BLaER1 (cell line): Measurements from ENCODE around the gene TAS2R60.
A peak's percentile ranks its signal among the peaks of the same experiment; 100 is the strongest.
"Not testable (repeated sequence)": the region's sequence is repeated elsewhere in the genome, so short reads cannot be mapped to it uniquely, and the experiment has no call there.

Experiments
- H3K27ac ChIP-seq: shearing (Covaris generic); formaldehyde crosslinking; 2 replicates; pipeline ENCODE4 v1.8.1; 2022
- H3K27me3 ChIP-seq: shearing (Covaris generic); formaldehyde crosslinking; 2 replicates; pipeline ENCODE4 v1.8.1; 2022
- H3K36me3 ChIP-seq: shearing (Covaris generic); formaldehyde crosslinking; 2 replicates; pipeline ENCODE4 v1.8.1; 2022
- H3K4me1 ChIP-seq: shearing (Covaris generic); formaldehyde crosslinking; 2 replicates; pipeline ENCODE4 v1.8.1; 2022
- H3K4me2 ChIP-seq: shearing (Covaris generic); formaldehyde crosslinking; 2 replicates; pipeline ENCODE4 v1.8.1; 2022
- H3K4me3 ChIP-seq: shearing (Covaris generic); formaldehyde crosslinking; 2 replicates; pipeline ENCODE4 v1.8.1; 2022
- H3K9ac ChIP-seq: shearing (Covaris generic); formaldehyde crosslinking; 2 replicates; pipeline ENCODE4 v1.8.1; 2022
- H3K9me3 ChIP-seq: shearing (Covaris generic); formaldehyde crosslinking; 2 replicates; pipeline ENCODE4 v1.8.1; 2022
- H4K20me1 ChIP-seq: shearing (Covaris generic); formaldehyde crosslinking; 2 replicates; pipeline ENCODE4 v1.8.1; 2022
- Cebpa-rat ChIP-seq: shearing (Covaris generic); IDR thresholded peaks from 2 replicates; pipeline ENCODE4 v1.8.1; 2022

TAS2R60 gene

DNA sequence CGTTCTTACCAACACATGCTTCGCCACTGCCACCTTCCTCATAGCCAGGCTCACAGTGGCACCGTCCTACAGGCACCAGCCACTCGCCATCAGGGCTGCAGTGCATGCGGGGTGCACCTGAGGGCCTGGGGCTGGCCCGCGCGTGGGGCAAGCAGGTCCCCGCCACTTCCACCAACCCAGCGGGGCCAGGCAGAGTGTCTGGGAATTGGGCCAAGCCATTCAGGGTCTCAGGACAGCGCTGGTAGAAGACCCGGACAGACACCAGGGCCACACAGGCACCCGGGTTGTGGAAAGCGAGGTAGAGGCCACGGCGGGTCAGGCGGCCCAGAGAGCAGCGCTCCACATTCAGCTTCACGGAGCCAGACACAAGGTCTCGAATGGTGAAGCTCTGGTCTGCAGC, 43.6 kb upstream of the TAS2R60 start:
- no peak overlapping the region for H3K9ac ChIP-seq
- H3K27me3 ChIP-seq, result no peaks in the 10 kb centered on the region
- no peaks in the 10 kb centered on the region for H3K36me3 ChIP-seq

DNA sequence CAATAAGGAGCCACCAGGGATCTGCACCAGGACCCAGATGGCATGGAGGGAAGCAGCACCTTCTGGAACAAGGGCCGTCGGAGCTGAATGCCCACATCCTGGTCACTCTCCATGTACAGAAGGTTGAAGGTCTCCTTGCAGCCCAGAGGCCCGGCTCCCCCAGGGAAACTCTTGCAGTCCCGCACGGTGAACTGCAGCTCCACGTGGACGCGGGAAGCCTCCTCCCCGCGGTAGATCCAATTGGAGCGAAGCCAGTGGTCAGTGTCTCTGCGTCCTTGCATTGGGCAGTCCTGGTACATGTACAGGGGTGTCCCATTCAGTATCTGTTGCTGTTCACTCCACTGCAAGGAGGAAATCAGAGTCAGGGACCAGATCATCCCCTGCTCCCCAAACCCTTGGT, 42.0 kb upstream of the TAS2R60 start:
- H3K27ac ChIP-seq, result no peak overlapping the region
- no peaks in the 10 kb centered on the region for H3K9me3 ChIP-seq
- H3K9ac ChIP-seq, result no peak overlapping the region
- H3K4me1 ChIP-seq, result no peaks in the 10 kb centered on the region
- H3K27me3 ChIP-seq, result no peaks in the 10 kb centered on the region
- H3K4me2 ChIP-seq, result no peak overlapping the region
- TF ChIP-seq Cebpa-rat, result no peak
- H3K36me3 ChIP-seq, result no peaks in the 10 kb centered on the region
- no peaks in the 10 kb centered on the region for H4K20me1 ChIP-seq
- H3K4me3 ChIP-seq, result no peak overlapping the region

More for the DNA sequence above, 43.6 kb upstream of the TAS2R60 start:
- no peak overlapping the region for H3K4me3 ChIP-seq
- H3K4me1 ChIP-seq, result peaks cover 15% of the 10 kb centered on the region
- H3K27ac ChIP-seq, result no peak overlapping the region
- no peak for TF ChIP-seq Cebpa-rat
- no peaks in the 10 kb centered on the region for H3K9me3 ChIP-seq
- no peak overlapping the region for H3K4me2 ChIP-seq
- no peaks in the 10 kb centered on the region for H4K20me1 ChIP-seq

- not testable (repeated sequence) for H3K9ac ChIP-seq, H3K27me3 ChIP-seq, H3K4me3 ChIP-seq, H3K27ac ChIP-seq, H3K4me2 ChIP-seq, H3K4me1 ChIP-seq, H3K9me3 ChIP-seq, H4K20me1 ChIP-seq, H3K36me3 ChIP-seq
Observed at GRCh38 chr7:143402233-143402632, 41.0 kb upstream of the TAS2R60 start.

GRCh38 chr7:143405173-143406001, 37.9 kb upstream of the TAS2R60 start:
- no peak for TF ChIP-seq Cebpa-rat
- no peak overlapping the region for H3K27ac ChIP-seq
- H4K20me1 ChIP-seq, result no peaks in the 10 kb centered on the region
- no peak overlapping the region for H3K4me3 ChIP-seq
- no peaks in the 10 kb centered on the region for H3K36me3 ChIP-seq
- H3K27me3 ChIP-seq, result 0 out of 2 replicates have a peak, but pooled peaks cover 3% of the 10 kb centered on the region
- peaks cover 11% of the 10 kb centered on the region for H3K4me1 ChIP-seq
- H3K9ac ChIP-seq, result no peak overlapping the region
- H3K9me3 ChIP-seq, result no peaks in the 10 kb centered on the region
- H3K4me2 ChIP-seq, result no peak overlapping the region

- TF ChIP-seq Cebpa-rat, result no peak
- Histone ChIP-seq H4K20me1 (no peaks in the 10 kb centered on the region), H3K27me3 (0 out of 2 replicates have a peak, but pooled peaks cover 3% of the 10 kb centered on the region), H3K4me3 (no peak overlapping the region), H3K36me3 (no peaks in the 10 kb centered on the region), H3K9me3 (no peaks in the 10 kb centered on the region), H3K4me2 (no peak overlapping the region), H3K9ac (no peak overlapping the region), H3K4me1 (peaks cover 16% of the 10 kb centered on the region), H3K27ac (no peak overlapping the region)
Observed at GRCh38 chr7:143406002-143406357, 37.3 kb upstream of the TAS2R60 start.

- no peak overlapping the region for H3K27ac ChIP-seq
- no peak overlapping the region for H3K9ac ChIP-seq
Observed at GRCh38 chr7:143407287-143408251, 35.7 kb upstream of the TAS2R60 start.

DNA sequence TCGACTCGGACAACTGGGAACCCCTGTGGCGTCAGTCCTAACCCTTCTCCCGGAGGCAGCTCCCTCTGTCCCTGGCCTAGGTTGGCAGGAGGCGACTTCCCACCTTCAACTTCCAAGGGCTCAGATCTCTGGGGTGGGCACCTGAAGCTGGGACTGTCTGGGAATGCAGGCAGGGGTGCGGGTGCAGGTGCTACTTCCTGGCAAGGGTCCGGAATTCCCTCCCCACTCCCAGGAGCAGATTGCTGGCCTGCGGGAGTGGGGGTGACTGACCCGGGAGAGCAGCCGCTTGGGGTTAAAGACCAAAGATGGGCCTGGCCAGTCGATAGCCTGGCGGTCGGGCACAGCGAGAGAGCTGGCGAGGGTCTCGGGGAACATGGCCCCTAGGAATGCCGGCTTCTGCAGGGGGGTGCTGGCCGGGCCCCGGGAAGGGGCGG, 35.0 kb upstream of the TAS2R60 start:
- Histone ChIP-seq H3K4me2 (peak overlapping the region; percentile 60), H3K4me1 (peaks cover 38% of the 10 kb centered on the region), H3K9me3 (no peaks in the 10 kb centered on the region), H3K27ac (no peak overlapping the region), H3K4me3 (no peak overlapping the region), H4K20me1 (no peaks in the 10 kb centered on the region), H3K9ac (no peak overlapping the region), H3K27me3 (0 out of 2 replicates have a peak, but pooled peaks cover 3% of the 10 kb centered on the region), H3K36me3 (no peaks in the 10 kb centered on the region)
- TF ChIP-seq Cebpa-rat, result no peak

More at GRCh38 chr7:143407287-143408251, 35.7 kb upstream of the TAS2R60 start:
- Histone ChIP-seq H3K4me3 (no peak overlapping the region), H4K20me1 (no peaks in the 10 kb centered on the region), H3K27me3 (0 out of 2 replicates have a peak, but pooled peaks cover 3% of the 10 kb centered on the region), H3K4me1 (peaks cover 31% of the 10 kb centered on the region), H3K36me3 (no peaks in the 10 kb centered on the region), H3K9me3 (no peaks in the 10 kb centered on the region), H3K4me2 (peak overlapping the region; percentile 60)
- no peak for TF ChIP-seq Cebpa-rat

DNA sequence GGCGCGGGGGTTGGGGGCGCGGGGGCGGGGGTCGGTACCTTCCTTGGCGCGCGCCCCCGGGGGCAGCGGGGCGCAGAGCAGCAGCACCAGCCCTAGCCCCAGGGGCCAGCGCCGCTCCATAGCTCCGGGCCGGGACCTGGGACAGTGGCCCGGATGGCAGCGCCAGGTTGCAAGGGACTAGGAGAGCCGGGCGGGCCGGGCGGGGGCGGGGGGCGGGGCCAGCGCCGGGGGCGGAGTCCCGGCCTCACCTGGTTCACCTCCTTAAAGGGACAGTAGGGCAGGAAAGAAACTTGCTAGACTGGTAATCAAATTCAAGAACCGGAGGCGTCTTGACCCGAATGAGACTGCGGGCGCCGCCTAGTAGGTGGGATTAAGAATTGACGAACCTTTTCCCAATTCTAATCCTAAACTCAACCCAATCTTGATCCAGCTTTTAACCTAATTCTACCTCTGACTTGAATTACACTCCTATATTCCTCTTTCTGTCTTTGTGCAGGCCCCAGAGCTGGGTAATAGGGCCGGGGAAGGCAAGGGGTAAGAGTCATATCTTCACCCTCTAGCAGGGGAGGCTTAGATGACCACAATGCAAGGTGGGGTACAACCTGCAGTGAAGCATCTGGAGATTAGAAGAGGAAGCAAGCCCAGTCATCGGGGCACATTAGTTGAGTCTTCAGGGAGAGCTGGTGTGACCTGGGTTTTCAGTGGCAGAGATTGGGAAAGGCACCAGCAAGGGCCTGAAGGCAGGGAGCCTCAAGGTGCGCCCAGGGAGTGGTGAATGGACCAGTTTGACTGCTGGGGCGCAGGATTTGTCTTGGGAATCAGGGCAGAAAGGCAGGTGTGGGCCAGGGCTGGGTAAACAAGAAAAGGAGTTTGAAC, 34.3 kb upstream of the TAS2R60 start, which contains the start of gene EPHA1:
EPHA1 (minus strand) TSS at position 171 of the 876 bp plus-strand sequence; CDS start at position 120, 51 bp downstream.
- no peak for TF ChIP-seq Cebpa-rat
- Histone ChIP-seq H3K9me3 (no peaks in the 10 kb centered on the region), H3K4me1 (peaks cover 39% of the 10 kb centered on the region), H3K27ac (no peak within 1 kb of the TSS), H3K27me3 (0 out of 2 replicates have a peak, but pooled peaks cover 3% of the 10 kb centered on the region), H3K36me3 (no peaks in the 10 kb centered on the region), H3K4me3 (no peak within 1 kb of the TSS), H3K9ac (no peak within 1 kb of the TSS), H4K20me1 (no peaks in the 10 kb centered on the region), H3K4me2 (peak within 1 kb of the TSS; percentile 60)

GRCh38 chr7:143410521-143411004, 32.7 kb upstream of the TAS2R60 start:
- Histone ChIP-seq H3K9ac (no peak overlapping the region), H3K36me3 (no peaks in the 10 kb centered on the region), H3K9me3 (no peaks in the 10 kb centered on the region), H3K27me3 (0 out of 2 replicates have a peak, but pooled peaks cover 3% of the 10 kb centered on the region), H3K4me3 (no peak overlapping the region), H3K27ac (no peak overlapping the region), H4K20me1 (no peaks in the 10 kb centered on the region), H3K4me2 (peak overlapping the region; percentile 56), H3K4me1 (peaks cover 40% of the 10 kb centered on the region)
- TF ChIP-seq Cebpa-rat, result no peak
